ENCODE results near the gene GLCE.

- no peak for TF ChIP-seq POLR2A (IDR thresholded peaks at IDR 0.05)
- TF ChIP-seq CTCF (IDR thresholded peaks at IDR 0.05), result no peak
- TF ChIP-seq EP300 (IDR thresholded peaks at IDR 0.05), result no peak
- no peak for TF ChIP-seq POLR2AphosphoS5 (IDR thresholded peaks at IDR 0.05)
Measured at GRCh38 chr15:69292826-69293420, 132.5 kb downstream of the GLCE start.
